HepG2 (cell line): ENCODE measurements around the gene FITM2. TPM values are rescaled to one million over a fixed set of nuclear protein-coding genes. Genes with fewer than 3 reads are reported as not detected.

Experiments used
- AKAP8 ChIP-seq: sonication (generic); formaldehyde crosslinking; IDR thresholded peaks from 2 replicates; pipeline ENCODE4 v1.5.1; 2020; ENCODE audit warnings: mild to moderate bottlenecking, missing genetic modification reagents
- ATF7-NPFF ChIP-seq: sonication (generic); formaldehyde crosslinking; IDR thresholded peaks from 2 replicates; pipeline ENCODE4 v1.8.1; 2023; ENCODE audit warnings: mild to moderate bottlenecking, low read depth, missing genetic modification reagents, moderate library complexity
- BORCS8-MEF2B ChIP-seq: sonication (generic); formaldehyde crosslinking; IDR thresholded peaks from 2 replicates; pipeline ENCODE4 v1.8.0; 2022; ENCODE audit warnings: mild to moderate bottlenecking, missing genetic modification reagents
- DNMT1 ChIP-seq: sonication (generic); formaldehyde crosslinking; IDR thresholded peaks from 2 replicates; pipeline ENCODE4 v1.5.1; 2020; ENCODE audit warnings: mild to moderate bottlenecking, missing genetic modification reagents
- HNRNPUL1 ChIP-seq: fragments of 200-400 bp; formaldehyde crosslinking; IDR thresholded peaks from 2 replicates; pipeline ENCODE4 v1.6.1; 2017; ENCODE audit warnings: low read depth, mild to moderate bottlenecking, low read length, moderate library complexity
- ISL2 ChIP-seq: sonication (generic); formaldehyde crosslinking; IDR thresholded peaks from 2 replicates; pipeline ENCODE4 v1.5.0; 2020; ENCODE audit warnings: missing genetic modification reagents
- MIXL1 ChIP-seq: IDR thresholded peaks from 2 replicates; pipeline ENCODE4 v1.6.1; 2016
- PAWR ChIP-seq: sonication (generic); formaldehyde crosslinking; IDR thresholded peaks from 2 replicates; pipeline ENCODE4 v1.4.0; 2020; ENCODE audit warnings: missing genetic modification reagents, mild to moderate bottlenecking, borderline replicate concordance
- PITX1 ChIP-seq: sonication (generic); formaldehyde crosslinking; IDR thresholded peaks from 2 replicates; pipeline ENCODE4 v1.5.1; 2020; ENCODE audit warnings: mild to moderate bottlenecking, missing genetic modification reagents
- ZC3H4 ChIP-seq: sonication (generic); formaldehyde crosslinking; IDR thresholded peaks from 2 replicates; pipeline ENCODE4 v1.4.0; 2020; ENCODE audit warnings: missing genetic modification reagents, borderline replicate concordance
- ZNF10 ChIP-seq: sonication (generic); formaldehyde crosslinking; IDR thresholded peaks from 2 replicates; pipeline ENCODE4 v1.4.0; 2020; ENCODE audit warnings: mild to moderate bottlenecking, low read depth, missing genetic modification reagents, borderline replicate concordance
- ZNF160 ChIP-seq: sonication (generic); formaldehyde crosslinking; IDR thresholded peaks from 2 replicates; pipeline ENCODE4 v1.8.0; 2022; ENCODE audit warnings: mild to moderate bottlenecking, inconsistent platforms, missing genetic modification reagents
- ZNF614 ChIP-seq: IDR thresholded peaks from 2 replicates; pipeline ENCODE4 v1.6.1; 2018; ENCODE audit warnings: missing biosample characterization, missing genetic modification reagents, inconsistent platforms, borderline replicate concordance
- ZNF773 ChIP-seq: sonication (generic); formaldehyde crosslinking; IDR thresholded peaks from 2 replicates; pipeline ENCODE4 v1.4.0; 2020; ENCODE audit warnings: missing genetic modification reagents, borderline replicate concordance
- polyA plus RNA-seq, 8 experiments: library from polyadenylated mRNA; depleted of rRNA in 3 of 8; stranded (reverse) in 7 of 8; unstranded in 1 of 8; fragments of >200 nt; fragmentation: Illumina TruSeq in 4 of 8; extraction: Trizol in 4 of 8; gene quantifications; 2 replicates each; pipeline versions ENCODE4 v1.2.1 to v1.2.3, GENCODE V29; 2011 to 2016; ENCODE audit warnings: low read depth in 4 of 8, missing spikeins in 1 of 8, mixed read lengths in 1 of 8; ENCODE audit not compliant: insufficient read depth in 1 of 8
- total RNA-seq, 5 experiments: library from RNA; depleted of rRNA; stranded (reverse); fragments of >200 nt; fragmentation: Illumina TruSeq; extraction: Trizol; gene quantifications; 2 replicates each; pipeline ENCODE4 v1.2.3, GENCODE V29; 2016; ENCODE audit warnings: low read depth in 1 of 5
- TF ChIP-seq, protein P1 (sequence below): sonication (generic); formaldehyde crosslinking; conservative IDR thresholded peaks from 2 replicates; pipeline ENCODE4 v1.8.0; 2022; ENCODE audit warnings: low read depth, missing genetic modification reagents
- TF ChIP-seq, protein P2 (sequence below): sonication (generic); formaldehyde crosslinking; IDR thresholded peaks from 2 replicates; pipeline ENCODE4 v1.4.0; 2020; ENCODE audit warnings: missing genetic modification reagents
- TF ChIP-seq, protein P3 (sequence below): sonication (generic); formaldehyde crosslinking; IDR thresholded peaks from 2 replicates; pipeline ENCODE4 v1.4.0; 2020; ENCODE audit warnings: missing genetic modification reagents
- TF ChIP-seq, protein P4 (sequence below): sonication (generic); formaldehyde crosslinking; conservative IDR thresholded peaks from 2 replicates; pipeline ENCODE4 v1.4.0; 2020; ENCODE audit warnings: mild to moderate bottlenecking, missing genetic modification reagents, moderate library complexity

The FITM2 gene
- total and polyA plus RNA-seq, 2 of the 13 experiments (the other 11 are each of a cell fraction or from before 2014, with no cell fraction given) = 9.6 to 24.5 TPM

DNA sequence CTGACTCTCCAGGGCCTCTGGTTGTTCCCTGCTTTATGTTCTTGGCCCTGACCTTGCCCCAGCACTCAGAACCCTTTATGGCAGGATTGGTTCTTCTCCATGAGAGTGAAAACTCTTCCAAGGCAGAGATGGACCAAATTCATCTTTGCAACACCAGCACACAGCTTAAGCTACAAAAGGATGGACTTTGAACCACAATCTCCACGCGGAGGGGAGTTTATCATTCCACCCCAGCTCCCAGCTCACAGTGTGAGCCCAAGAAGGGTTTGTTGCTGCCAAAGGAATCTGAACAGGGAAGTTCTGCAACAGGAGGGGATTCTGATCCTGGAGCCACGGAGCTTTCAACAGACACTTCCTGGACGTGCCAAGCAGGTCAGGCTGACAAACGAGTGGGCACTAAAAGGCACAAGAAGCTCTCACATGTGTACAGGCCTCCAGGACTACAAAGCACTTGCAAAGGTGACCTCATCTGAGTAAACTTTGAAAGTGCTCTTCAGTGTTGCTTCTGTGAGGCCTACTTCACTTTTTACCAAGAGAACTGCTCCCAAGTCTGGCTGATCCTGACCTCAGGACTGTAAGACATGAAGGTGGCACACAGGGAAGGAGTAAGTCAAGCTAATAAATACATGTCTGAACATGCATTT, 8.9 kb downstream of the FITM2 start (continued):
- TF ChIP-seq ZNF773 (no peak), HNRNPUL1 (no peak), PITX1 (peak; percentile 47), ATF7-NPFF (CRISPR knock-in tag) (no peak), ZNF614 (CRISPR knock-in tag) (peak; percentile 68; the same call in 1 of the 2 replicates), AKAP8 (CRISPR knock-in tag) (no peak), ISL2 (CRISPR knock-in tag) (peak; percentile 94), ZNF10 (CRISPR knock-in tag) (no peak), ZC3H4 (no peak), ZNF160 (no peak), MIXL1 (CRISPR knock-in tag) (peak; percentile 49; the same call in 1 of the 2 replicates), BORCS8-MEF2B (CRISPR knock-in tag) (peak; percentile 91; the same call in 1 of the 2 replicates), PAWR (CRISPR knock-in tag) (0 out of 2 replicates have a peak, but pooled peaks have one; percentile 69), DNMT1 (CRISPR knock-in tag) (no peak)
- TF ChIP-seq, protein P1, sequence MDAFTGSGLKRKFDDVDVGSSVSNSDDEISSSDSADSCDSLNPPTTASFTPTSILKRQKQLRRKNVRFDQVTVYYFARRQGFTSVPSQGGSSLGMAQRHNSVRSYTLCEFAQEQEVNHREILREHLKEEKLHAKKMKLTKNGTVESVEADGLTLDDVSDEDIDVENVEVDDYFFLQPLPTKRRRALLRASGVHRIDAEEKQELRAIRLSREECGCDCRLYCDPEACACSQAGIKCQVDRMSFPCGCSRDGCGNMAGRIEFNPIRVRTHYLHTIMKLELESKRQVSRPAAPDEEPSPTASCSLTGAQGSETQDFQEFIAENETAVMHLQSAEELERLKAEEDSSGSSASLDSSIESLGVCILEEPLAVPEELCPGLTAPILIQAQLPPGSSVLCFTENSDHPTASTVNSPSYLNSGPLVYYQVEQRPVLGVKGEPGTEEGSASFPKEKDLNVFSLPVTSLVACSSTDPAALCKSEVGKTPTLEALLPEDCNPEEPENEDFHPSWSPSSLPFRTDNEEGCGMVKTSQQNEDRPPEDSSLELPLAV = no peak
- TF ChIP-seq, protein P2, sequence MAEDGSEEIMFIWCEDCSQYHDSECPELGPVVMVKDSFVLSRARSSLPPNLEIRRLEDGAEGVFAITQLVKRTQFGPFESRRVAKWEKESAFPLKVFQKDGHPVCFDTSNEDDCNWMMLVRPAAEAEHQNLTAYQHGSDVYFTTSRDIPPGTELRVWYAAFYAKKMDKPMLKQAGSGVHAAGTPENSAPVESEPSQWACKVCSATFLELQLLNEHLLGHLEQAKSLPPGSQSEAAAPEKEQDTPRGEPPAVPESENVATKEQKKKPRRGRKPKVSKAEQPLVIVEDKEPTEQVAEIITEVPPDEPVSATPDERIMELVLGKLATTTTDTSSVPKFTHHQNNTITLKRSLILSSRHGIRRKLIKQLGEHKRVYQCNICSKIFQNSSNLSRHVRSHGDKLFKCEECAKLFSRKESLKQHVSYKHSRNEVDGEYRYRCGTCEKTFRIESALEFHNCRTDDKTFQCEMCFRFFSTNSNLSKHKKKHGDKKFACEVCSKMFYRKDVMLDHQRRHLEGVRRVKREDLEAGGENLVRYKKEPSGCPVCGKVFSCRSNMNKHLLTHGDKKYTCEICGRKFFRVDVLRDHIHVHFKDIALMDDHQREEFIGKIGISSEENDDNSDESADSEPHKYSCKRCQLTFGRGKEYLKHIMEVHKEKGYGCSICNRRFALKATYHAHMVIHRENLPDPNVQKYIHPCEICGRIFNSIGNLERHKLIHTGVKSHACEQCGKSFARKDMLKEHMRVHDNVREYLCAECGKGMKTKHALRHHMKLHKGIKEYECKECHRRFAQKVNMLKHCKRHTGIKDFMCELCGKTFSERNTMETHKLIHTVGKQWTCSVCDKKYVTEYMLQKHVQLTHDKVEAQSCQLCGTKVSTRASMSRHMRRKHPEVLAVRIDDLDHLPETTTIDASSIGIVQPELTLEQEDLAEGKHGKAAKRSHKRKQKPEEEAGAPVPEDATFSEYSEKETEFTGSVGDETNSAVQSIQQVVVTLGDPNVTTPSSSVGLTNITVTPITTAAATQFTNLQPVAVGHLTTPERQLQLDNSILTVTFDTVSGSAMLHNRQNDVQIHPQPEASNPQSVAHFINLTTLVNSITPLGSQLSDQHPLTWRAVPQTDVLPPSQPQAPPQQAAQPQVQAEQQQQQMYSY (CRISPR knock-in tag) = peak; percentile 20; the same call in 1 of the 2 replicates
- TF ChIP-seq, protein P3, sequence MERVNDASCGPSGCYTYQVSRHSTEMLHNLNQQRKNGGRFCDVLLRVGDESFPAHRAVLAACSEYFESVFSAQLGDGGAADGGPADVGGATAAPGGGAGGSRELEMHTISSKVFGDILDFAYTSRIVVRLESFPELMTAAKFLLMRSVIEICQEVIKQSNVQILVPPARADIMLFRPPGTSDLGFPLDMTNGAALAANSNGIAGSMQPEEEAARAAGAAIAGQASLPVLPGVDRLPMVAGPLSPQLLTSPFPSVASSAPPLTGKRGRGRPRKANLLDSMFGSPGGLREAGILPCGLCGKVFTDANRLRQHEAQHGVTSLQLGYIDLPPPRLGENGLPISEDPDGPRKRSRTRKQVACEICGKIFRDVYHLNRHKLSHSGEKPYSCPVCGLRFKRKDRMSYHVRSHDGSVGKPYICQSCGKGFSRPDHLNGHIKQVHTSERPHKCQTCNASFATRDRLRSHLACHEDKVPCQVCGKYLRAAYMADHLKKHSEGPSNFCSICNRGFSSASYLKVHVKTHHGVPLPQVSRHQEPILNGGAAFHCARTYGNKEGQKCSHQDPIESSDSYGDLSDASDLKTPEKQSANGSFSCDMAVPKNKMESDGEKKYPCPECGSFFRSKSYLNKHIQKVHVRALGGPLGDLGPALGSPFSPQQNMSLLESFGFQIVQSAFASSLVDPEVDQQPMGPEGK (CRISPR knock-in tag) = peak; percentile 83
- TF ChIP-seq, protein P4, sequence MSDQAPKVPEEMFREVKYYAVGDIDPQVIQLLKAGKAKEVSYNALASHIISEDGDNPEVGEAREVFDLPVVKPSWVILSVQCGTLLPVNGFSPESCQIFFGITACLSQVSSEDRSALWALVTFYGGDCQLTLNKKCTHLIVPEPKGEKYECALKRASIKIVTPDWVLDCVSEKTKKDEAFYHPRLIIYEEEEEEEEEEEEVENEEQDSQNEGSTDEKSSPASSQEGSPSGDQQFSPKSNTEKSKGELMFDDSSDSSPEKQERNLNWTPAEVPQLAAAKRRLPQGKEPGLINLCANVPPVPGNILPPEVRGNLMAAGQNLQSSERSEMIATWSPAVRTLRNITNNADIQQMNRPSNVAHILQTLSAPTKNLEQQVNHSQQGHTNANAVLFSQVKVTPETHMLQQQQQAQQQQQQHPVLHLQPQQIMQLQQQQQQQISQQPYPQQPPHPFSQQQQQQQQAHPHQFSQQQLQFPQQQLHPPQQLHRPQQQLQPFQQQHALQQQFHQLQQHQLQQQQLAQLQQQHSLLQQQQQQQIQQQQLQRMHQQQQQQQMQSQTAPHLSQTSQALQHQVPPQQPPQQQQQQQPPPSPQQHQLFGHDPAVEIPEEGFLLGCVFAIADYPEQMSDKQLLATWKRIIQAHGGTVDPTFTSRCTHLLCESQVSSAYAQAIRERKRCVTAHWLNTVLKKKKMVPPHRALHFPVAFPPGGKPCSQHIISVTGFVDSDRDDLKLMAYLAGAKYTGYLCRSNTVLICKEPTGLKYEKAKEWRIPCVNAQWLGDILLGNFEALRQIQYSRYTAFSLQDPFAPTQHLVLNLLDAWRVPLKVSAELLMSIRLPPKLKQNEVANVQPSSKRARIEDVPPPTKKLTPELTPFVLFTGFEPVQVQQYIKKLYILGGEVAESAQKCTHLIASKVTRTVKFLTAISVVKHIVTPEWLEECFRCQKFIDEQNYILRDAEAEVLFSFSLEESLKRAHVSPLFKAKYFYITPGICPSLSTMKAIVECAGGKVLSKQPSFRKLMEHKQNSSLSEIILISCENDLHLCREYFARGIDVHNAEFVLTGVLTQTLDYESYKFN (CRISPR knock-in tag) = peak; percentile 97
